ENCODE data around the gene TRIM72.
"Not testable (repeated sequence)": the region's sequence is repeated elsewhere in the genome, so short reads cannot be mapped to it uniquely, and the experiment has no call there.

GRCh38 chr16:31200111-31200510 lies 13.8 kb upstream of the TRIM72 start:
- not testable (repeated sequence) for TF ChIP-seq CTCF (IDR thresholded peaks at IDR 0.05; ENCODE audit: extremely low read depth in 1 of 2, insufficient read depth in 1 of 2, low read depth in 1 of 2, low read length in 2 of 2); POLR2A (IDR thresholded peaks at IDR 0.05; ENCODE audit: low read depth, low read length); POLR2AphosphoS5 (IDR thresholded peaks at IDR 0.05; ENCODE audit: insufficient read depth, low read depth, low read length); MYC (IDR thresholded peaks at IDR 0.05; ENCODE audit: low read depth, low read length); MAX (IDR thresholded peaks at IDR 0.05; ENCODE audit: insufficient read depth, insufficient read length)

Data from endothelial cell of umbilical vein (primary cell).